HFF-Myc (cell line): ENCODE results near the gene NOL4L.

Source experiments
- DNase-seq: peaks from one replicate; pipeline ENCODE4 v3.0.0-alpha.2; 2011; ENCODE audit warnings: low read depth; ENCODE audit errors: extremely low read depth
- H3K4me3 ChIP-seq: replicated peaks from 2 replicates; pipeline ENCODE4 v1.5.1; 2011; ENCODE audit warnings: low read depth, mild to moderate bottlenecking, control low read depth, low read length
- CTCF ChIP-seq: IDR thresholded peaks from 2 replicates; pipeline ENCODE4 v1.5.1; 2012; ENCODE audit warnings: mild to moderate bottlenecking, low read depth, low read length, control low read depth; ENCODE audit errors: missing control alignments

The NOL4L gene

GRCh38 chr20:32453467-32454163, 131.5 kb downstream of the NOL4L start:
- DNase-seq, result no peak
- no peak for TF ChIP-seq CTCF
- no peak overlapping the region for H3K4me3 ChIP-seq

- H3K4me3 ChIP-seq, result no peak overlapping the region
- no peak for DNase-seq
- no peak for TF ChIP-seq CTCF
These were observed 132.2 kb downstream of the NOL4L start for GRCh38 chr20:32452776-32453466.

- H3K4me3 ChIP-seq, result no peak overlapping the region
- DNase-seq, result no peak
- no peak for TF ChIP-seq CTCF
These were observed 133.3 kb downstream of the NOL4L start for GRCh38 chr20:32451682-32452461.

GRCh38 chr20:32451340-32451681, 133.8 kb downstream of the NOL4L start:
- no peak overlapping the region for H3K4me3 ChIP-seq
- no peak for TF ChIP-seq CTCF
- DNase-seq, result no peak

- no peak for DNase-seq
- no peak overlapping the region for H3K4me3 ChIP-seq
- TF ChIP-seq CTCF, result no peak
These were observed 134.6 kb downstream of the NOL4L start for GRCh38 chr20:32450484-32451061.

GRCh38 chr20:32449890-32450401, 135.2 kb downstream of the NOL4L start:
- TF ChIP-seq CTCF, result no peak
- no peak overlapping the region for H3K4me3 ChIP-seq
- DNase-seq, result no peak
